Measurements from ENCODE around the gene NPAS1. TPM values are rescaled to one million over a fixed set of nuclear protein-coding genes. Genes with fewer than 3 reads are reported as not detected.

Gene NPAS1
- total and polyA plus RNA-seq, 2 of the 13 experiments (the other 11 are each of a cell fraction or from before 2014, with no cell fraction given): 0.35 to 2.9 TPM

DNA sequence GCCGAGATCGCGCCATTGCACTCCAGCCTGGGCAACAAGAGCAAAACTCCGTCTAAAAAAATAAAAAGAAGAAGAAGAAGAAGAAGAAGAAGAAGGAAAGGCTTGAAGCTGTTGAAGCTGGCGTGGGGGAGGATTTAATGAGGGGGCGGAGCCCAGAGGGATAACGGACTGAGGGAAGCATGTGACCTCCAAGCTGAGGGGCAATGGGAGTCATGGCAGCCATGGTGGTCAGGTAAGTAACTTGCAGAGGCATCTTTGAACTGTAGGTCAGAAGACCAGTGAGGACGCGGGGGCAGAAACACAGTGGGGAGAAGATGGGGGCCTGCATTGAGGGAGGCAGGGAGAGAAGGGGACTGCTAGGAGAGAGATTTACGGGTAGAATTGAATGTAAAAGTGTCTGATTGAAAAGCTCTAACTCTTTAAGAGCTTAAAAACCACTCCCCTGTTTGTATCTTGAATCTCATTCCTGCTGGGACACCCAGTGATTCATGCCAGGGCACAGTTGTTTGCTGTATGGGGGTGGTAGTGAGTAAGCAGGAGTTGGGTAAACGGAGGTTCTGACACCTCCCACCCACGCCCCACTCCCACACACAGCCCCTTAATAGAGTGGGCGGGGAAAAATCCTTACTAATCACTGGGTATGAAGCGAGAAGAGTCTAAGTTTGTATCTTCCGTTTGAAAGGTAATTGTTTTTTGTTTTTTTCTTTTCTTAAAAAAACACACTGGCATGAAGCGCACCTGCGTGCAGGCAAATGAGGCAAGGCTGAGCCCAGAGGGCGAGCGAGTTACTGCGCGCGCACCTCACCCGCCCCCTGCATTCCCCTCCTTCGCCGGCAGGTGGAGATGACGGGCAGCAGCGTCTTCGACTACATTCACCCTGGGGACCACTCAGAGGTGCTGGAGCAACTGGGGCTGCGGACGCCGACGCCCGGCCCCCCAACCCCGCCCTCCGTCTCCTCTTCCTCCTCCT is 15.8 kb downstream of the NPAS1 start (continued):
- TF ChIP-seq, protein P1, sequence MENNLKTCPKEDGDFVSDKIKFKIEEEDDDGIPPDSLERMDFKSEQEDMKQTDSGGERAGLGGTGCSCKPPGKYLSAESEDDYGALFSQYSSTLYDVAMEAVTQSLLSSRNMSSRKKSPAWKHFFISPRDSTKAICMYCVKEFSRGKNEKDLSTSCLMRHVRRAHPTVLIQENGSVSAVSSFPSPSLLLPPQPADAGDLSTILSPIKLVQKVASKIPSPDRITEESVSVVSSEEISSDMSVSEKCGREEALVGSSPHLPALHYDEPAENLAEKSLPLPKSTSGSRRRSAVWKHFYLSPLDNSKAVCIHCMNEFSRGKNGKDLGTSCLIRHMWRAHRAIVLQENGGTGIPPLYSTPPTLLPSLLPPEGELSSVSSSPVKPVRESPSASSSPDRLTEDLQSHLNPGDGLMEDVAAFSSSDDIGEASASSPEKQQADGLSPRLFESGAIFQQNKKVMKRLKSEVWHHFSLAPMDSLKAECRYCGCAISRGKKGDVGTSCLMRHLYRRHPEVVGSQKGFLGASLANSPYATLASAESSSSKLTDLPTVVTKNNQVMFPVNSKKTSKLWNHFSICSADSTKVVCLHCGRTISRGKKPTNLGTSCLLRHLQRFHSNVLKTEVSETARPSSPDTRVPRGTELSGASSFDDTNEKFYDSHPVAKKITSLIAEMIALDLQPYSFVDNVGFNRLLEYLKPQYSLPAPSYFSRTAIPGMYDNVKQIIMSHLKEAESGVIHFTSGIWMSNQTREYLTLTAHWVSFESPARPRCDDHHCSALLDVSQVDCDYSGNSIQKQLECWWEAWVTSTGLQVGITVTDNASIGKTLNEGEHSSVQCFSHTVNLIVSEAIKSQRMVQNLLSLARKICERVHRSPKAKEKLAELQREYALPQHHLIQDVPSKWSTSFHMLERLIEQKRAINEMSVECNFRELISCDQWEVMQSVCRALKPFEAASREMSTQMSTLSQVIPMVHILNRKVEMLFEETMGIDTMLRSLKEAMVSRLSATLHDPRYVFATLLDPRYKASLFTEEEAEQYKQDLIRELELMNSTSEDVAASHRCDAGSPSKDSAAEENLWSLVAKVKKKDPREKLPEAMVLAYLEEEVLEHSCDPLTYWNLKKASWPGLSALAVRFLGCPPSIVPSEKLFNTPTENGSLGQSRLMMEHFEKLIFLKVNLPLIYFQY (CRISPR knock-in tag; IDR thresholded peaks at IDR 0.05; ENCODE audit: borderline replicate concordance): no peak
- TF ChIP-seq ADNP (CRISPR knock-in tag; IDR thresholded peaks at IDR 0.05): no peak
- TF ChIP-seq PHF20 (CRISPR knock-in tag; IDR thresholded peaks at IDR 0.05): no peak
- TF ChIP-seq MAF1 (CRISPR knock-in tag; IDR thresholded peaks at IDR 0.05; ENCODE audit: borderline replicate concordance): no peak
- TF ChIP-seq, protein P2, sequence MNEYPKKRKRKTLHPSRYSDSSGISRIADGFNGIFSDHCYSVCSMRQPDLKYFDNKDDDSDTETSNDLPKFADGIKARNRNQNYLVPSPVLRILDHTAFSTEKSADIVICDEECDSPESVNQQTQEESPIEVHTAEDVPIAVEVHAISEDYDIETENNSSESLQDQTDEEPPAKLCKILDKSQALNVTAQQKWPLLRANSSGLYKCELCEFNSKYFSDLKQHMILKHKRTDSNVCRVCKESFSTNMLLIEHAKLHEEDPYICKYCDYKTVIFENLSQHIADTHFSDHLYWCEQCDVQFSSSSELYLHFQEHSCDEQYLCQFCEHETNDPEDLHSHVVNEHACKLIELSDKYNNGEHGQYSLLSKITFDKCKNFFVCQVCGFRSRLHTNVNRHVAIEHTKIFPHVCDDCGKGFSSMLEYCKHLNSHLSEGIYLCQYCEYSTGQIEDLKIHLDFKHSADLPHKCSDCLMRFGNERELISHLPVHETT (CRISPR knock-in tag; conservative IDR thresholded peaks at IDR 0.05): no peak
- TF ChIP-seq ZNF136 (CRISPR knock-in tag; IDR thresholded peaks at IDR 0.05; ENCODE audit: low read depth): no peak
- TF ChIP-seq RBAK (CRISPR knock-in tag; IDR thresholded peaks at IDR 0.05): no peak
- TF ChIP-seq, protein P3, sequence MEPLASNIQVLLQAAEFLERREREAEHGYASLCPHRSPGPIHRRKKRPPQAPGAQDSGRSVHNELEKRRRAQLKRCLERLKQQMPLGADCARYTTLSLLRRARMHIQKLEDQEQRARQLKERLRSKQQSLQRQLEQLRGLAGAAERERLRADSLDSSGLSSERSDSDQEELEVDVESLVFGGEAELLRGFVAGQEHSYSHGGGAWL (CRISPR knock-in tag; IDR thresholded peaks at IDR 0.05): no peak
- TF ChIP-seq, protein P4, sequence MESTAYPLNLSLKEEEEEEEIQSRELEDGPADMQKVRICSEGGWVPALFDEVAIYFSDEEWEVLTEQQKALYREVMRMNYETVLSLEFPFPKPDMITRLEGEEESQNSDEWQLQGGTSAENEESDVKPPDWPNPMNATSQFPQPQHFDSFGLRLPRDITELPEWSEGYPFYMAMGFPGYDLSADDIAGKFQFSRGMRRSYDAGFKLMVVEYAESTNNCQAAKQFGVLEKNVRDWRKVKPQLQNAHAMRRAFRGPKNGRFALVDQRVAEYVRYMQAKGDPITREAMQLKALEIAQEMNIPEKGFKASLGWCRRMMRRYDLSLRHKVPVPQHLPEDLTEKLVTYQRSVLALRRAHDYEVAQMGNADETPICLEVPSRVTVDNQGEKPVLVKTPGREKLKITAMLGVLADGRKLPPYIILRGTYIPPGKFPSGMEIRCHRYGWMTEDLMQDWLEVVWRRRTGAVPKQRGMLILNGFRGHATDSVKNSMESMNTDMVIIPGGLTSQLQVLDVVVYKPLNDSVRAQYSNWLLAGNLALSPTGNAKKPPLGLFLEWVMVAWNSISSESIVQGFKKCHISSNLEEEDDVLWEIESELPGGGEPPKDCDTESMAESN (CRISPR knock-in tag; conservative IDR thresholded peaks at IDR 0.05): no peak
- TF ChIP-seq ZNF20 (CRISPR knock-in tag; IDR thresholded peaks at IDR 0.05): no peak
- no peak for TF ChIP-seq KLF15 (CRISPR knock-in tag; IDR thresholded peaks at IDR 0.05; ENCODE audit: borderline replicate concordance)
- TF ChIP-seq TGIF2 (CRISPR knock-in tag; IDR thresholded peaks at IDR 0.05): no peak
- TF ChIP-seq ERF (CRISPR knock-in tag; IDR thresholded peaks at IDR 0.05): no peak
- TF ChIP-seq RELA (CRISPR knock-in tag; IDR thresholded peaks at IDR 0.05): no peak
- no peak for TF ChIP-seq KLF9 (CRISPR knock-in tag; IDR thresholded peaks at IDR 0.05; ENCODE audit: low read depth)
- TF ChIP-seq, protein P5, sequence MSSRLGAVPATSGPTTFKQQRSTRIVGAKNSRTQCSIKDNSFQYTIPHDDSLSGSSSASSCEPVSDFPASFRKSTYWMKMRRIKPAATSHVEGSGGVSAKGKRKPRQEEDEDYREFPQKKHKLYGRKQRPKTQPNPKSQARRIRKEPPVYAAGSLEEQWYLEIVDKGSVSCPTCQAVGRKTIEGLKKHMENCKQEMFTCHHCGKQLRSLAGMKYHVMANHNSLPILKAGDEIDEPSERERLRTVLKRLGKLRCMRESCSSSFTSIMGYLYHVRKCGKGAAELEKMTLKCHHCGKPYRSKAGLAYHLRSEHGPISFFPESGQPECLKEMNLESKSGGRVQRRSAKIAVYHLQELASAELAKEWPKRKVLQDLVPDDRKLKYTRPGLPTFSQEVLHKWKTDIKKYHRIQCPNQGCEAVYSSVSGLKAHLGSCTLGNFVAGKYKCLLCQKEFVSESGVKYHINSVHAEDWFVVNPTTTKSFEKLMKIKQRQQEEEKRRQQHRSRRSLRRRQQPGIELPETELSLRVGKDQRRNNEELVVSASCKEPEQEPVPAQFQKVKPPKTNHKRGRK (CRISPR knock-in tag; IDR thresholded peaks at IDR 0.05): no peak
- TF ChIP-seq SRSF9 (IDR thresholded peaks at IDR 0.05; ENCODE audit: borderline replicate concordance, insufficient read depth, low read depth, low read length, poor library complexity, severe bottlenecking): no peak
- TF ChIP-seq, protein P6, sequence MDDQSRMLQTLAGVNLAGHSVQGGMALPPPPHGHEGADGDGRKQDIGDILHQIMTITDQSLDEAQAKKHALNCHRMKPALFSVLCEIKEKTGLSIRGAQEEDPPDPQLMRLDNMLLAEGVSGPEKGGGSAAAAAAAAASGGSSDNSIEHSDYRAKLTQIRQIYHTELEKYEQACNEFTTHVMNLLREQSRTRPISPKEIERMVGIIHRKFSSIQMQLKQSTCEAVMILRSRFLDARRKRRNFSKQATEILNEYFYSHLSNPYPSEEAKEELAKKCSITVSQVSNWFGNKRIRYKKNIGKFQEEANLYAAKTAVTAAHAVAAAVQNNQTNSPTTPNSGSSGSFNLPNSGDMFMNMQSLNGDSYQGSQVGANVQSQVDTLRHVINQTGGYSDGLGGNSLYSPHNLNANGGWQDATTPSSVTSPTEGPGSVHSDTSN (CRISPR knock-in tag; IDR thresholded peaks at IDR 0.05; ENCODE audit: borderline replicate concordance): no peak
